GM19043 (cell line): ENCODE data around the gene EGFL8.

Source experiments
- ATAC-seq: cut with Tn5 transposase; IDR thresholded peaks from one replicate; pipeline ENCODE4 v1.9.1; 2021; ENCODE audit warnings: low read depth; ENCODE audit not compliant: unreplicated experiment

EGFL8 gene

DNA sequence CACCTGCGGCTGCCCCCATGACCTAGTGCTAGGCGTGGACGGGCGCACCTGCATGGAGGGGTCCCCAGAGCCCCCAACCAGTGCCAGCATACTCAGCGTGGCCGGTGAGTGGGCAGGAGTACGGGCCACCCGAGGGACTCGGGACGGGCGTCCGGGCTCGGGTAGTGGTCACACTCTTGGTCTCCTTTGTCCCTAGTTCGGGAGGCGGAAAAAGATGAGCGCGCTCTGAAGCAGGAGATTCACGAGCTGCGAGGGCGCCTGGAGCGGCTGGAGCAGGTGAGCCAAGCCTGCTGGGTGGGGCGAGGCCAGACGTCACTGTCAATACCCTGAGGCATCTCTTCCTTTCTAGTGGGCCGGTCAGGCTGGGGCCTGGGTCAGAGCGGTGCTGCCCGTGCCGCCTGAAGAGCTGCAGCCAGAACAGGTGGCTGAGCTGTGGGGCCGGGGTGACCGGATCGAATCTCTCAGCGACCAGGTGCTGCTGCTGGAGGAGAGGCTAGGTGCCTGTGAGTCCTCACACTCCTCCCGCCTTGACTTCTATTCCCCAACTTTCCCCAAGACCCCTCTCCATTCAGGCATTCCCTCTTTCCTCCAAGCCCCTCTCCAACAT, 2.9 kb downstream of the EGFL8 start:
- no peak for ATAC-seq

DNA sequence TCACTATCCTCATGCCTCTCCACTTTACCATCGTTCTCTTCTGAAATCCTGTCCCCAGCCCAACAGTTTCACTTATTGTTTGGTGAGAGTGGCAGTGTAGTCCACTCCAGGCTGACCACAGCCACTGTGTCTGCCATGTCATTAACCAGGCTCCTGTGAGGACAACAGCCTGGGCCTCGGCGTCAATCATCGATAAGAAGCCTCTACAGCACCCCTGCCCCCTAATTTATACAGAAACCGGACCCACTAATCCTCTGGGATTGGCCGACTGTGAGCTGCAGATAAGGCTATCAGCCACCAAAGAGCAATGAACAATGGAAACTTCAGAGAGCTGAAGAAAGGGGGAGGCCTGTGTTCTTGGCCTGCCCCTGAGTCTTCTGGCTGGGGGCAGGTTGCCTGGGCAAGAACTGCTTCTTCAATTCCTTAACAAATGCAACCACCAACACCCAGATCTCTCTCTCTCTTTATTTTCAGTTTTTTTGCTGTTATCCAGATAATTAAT, 3.4 kb downstream of the EGFL8 start:
- no peak for ATAC-seq

DNA sequence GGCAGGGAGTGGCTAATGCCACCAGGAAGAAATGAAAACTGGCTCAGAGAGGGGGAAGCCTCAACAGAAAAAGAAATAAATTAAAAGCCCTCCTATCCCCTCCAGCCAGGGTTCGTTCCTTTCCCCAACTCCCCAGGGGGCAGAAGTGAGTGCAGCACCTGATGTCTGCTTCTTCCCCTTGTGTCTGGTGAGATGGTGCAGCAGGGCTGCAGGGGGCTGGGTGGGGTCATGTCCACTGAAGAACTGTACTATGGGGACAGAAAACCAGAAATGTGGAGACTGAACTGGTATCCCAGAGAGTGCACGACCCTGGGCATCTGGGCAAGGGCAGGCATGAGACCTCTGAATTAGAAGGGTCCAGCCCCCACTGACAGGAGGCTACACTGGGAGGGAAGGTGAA, 4.0 kb downstream of the EGFL8 start:
- no peak for ATAC-seq

DNA sequence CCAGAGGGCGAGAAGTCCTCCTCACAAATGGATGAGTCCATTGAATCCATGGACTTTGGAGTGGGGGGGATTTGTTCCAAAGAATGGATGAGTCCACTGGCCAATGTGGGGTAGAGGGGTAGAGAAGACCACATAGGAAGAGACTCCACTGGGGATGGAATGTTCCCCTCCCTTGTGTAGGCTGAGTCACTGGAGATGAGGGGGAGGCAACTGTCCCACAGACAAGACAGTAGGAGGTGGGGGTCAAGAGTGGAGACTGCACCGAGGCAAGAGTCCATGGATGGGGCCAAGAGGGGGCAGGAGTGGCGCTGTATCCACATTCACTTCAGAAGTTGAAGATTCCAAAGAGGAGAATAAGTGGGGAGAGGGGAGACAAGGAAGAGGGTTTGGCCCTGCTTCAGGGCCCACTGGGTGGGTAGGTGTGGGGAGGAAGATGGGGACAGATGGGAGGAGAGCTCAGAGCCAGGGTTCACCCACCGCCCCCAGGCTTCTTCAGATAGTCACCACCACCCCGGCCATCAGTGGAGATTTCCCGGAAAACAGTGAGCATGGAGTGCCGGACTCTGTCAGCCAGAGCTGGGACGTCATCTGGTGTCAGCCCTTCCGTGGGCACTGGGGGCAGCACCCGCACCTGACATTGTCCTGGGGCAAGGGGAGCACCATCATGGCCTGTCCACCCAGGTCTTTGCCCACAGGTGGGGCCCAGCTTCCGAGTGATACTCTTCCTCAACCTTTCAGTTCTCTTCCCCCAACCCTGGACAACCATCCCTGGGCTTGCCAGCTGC, 4.6 kb downstream of the EGFL8 start:
- ATAC-seq = no peak

DNA sequence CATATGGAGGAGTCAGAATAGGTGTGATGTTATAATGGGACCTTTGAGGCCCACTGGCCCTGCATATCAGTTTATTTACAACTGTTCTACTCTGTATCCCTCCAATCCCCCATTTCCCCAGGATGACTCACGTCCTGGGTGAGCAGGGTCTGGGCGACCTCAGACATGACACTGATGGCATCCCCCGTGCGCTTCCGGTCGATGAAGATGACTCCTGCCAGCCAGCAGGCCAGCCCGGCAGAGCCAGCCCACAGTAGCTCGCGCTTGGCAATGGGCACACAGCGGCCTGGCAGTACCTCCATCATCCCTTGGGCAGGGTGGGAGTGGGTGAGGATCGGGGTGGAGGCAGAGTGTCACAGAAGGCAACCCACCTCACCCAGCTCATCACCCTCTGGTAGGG, 5.9 kb downstream of the EGFL8 start:
- no peak for ATAC-seq

DNA sequence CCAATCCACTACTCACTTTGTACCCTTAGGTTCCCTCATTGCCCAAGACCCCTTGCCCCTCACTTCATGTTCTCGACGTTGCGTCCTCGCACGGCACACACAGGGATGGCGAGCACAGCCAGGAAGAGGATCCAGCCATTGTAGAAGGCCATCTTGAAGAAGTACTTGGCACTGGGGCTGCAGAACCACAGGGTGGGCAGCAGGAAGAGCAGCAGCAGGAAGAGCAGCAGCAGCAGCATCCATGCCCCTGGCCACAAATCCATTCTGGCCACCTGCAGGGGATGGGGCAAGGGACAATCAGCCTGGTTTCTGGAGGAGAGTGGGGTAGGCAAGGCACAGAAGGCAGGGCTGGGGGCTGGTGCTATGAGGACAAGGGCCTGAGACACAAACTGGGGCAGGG, 6.8 kb downstream of the EGFL8 start:
- no peak for ATAC-seq

DNA sequence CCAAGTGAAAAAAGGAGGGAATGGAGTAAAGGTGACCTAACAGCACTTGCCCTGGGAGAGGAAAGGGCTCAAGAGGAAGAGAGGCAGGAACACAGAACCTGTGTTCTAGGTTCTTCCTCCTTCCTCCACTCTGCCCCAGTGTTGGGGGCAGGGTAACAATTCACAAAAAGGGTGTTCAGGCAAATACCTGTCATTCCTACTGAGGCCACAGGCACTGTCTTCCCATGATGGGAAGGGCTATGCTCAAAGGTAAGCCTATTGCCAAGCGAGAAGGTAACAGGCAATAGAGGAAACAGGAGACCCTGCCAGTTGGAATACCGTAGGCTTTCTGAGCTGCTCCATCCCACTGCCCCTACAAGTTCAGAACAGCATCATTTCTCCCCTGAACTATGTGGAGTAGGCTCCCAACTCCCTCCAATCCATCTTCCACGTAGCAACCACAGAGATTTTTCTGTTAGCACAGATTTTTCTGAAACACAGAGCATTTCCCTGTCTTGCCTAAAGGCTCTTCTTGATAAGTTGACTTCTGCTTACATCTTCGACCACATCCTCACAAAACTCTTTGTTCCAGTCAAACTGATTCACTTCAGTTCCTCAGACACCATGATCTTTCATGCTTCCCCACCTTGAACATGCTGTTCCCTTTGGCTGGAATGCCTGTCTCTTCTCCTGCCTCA, 8.8 kb downstream of the EGFL8 start:
- ATAC-seq = no peak

DNA sequence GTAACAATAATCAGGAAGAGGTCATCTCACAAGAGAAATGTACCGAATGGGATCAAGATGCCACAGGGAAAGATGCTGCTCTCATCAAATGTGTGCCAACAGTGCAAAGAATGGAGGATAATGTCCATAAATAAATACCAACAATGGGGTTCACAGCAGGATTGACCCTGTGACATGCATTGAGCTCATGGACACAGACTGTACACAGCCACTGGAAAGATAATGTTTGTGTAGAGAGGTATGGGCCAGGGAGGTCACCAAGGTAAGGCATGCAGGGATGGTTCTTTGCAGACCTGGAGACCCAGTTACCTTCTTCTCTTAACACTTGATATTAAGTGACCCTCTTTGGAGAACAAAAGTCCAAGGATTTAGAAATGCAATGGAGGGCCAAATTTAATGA, 10.0 kb downstream of the EGFL8 start:
- ATAC-seq = no peak

DNA sequence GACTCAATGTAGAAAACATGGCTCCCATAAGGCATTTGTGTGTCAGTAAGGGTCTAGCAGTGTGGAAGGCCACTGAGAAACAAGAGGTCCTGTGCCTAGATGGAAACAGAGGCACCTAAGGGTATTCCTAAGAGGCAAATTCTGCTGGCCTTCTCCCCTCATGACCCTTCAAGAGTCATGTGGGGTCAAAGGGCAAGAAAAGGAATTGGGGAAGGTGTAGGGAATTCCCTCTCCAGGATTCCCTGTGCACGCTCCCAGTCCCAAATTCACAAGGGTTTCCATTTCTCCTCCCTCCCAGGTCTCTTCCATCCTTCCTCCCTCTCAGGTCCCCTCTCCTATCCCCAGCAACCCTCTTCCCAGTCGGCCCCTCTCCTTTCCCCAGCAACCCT, 10.9 kb downstream of the EGFL8 start:
- ATAC-seq = no peak

DNA sequence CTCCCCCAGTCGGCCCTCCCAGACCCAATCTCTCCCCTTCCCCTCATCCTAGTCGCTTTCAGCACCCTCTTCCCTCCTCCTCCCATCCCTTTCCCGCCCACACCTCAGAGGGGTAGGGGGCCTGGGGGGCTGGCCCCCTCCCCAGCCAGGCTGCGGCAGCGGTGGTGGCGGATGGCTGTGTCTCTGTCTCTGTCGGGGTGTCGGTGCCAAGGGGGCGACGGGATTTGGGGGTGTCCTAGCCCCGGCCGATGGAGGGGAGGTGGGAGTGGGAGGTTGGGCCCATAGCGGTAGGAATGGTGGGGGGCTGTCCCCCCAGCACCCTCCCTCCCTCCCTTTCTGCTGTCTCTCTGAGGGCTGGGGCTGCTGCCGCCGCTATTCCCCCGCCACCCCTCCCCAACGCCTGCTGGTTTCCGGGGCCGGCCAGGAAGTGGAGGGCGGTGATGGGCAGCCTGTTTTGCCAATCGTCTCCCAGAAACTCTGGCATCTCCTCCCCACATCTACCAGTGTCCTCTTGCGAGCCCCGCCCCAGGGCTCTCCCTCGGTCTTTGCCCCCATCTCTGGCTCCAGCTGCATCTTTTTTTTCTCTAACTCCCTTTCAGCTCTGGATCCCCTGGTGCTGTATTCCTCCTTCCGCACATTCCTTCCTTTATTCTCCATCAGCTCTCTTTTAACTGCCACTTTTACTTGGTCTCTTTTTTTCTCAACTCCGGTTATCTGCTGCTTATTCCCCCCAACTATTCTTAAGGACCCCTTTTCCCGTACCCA, 11.5 kb downstream of the EGFL8 start, which contains the start of gene AGPAT1:
TSS of gene AGPAT1 (minus strand) at position 374 of the 765 bp plus-strand sequence. CDS start 4,588 bp downstream, outside the sequence.
- ATAC-seq = peak; percentile 31

DNA sequence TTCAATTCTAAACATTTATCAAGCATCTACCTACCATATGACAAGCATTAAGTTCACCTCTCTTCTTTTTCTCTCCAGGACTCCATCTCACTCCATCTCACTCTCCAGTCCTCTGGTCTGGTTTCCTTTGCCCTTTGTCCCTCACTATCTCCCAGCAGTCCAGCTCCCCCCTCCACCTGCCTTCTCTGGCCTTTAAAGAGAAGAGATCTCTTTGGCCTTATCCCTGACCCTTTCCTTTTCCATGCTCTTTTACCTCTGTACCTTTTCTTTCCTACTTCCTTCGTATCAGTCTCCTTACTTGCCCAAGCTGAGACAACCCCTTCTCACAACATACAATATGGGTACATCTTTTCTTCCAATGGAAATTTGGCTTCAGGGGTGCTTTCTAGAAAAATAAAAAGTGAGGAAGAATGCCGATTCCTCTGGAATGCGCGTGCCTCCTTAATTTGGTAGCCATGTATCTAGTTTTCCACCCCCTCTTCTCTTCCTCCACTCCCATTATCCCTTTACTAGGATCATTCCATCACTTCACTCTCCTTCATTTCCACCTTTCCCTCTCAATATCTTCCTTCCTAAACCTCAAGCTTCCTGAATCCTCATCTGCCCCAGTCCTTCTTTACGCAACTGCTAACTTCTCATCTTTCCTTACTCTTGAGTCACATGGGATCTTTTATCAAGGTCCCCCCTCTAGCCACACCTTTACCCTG, 12.2 kb downstream of the EGFL8 start:
- ATAC-seq = no peak

DNA sequence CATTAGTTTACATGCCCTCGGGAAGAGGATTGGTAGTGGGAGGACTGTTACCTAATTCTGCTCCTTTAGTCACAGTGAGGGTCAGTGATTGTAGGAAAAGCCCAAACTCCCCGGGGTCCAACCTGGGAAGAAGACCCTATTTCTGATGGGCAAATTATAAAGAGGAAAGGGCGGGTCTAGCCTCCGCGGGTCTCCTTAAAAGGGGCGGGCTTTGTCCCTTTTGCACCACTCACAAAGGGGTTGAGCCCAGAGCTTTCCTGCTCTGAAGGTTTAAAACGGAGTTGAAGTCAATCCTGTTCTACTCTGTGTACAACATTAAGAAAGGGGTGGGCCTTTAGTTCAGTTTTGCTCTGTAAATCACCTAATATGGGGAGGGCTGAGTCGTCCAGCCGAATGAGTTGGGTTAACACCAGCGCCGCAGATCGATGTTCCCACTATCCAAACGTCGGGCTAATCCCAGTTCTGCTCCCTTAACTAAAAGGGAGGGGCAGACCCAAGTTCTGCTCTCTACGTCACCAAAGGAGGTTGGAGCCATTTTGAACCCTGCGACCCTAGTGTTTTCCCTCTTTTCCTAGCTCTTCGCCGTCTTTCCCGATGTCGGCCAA, 12.9 kb downstream of the EGFL8 start:
- ATAC-seq = no peak

DNA sequence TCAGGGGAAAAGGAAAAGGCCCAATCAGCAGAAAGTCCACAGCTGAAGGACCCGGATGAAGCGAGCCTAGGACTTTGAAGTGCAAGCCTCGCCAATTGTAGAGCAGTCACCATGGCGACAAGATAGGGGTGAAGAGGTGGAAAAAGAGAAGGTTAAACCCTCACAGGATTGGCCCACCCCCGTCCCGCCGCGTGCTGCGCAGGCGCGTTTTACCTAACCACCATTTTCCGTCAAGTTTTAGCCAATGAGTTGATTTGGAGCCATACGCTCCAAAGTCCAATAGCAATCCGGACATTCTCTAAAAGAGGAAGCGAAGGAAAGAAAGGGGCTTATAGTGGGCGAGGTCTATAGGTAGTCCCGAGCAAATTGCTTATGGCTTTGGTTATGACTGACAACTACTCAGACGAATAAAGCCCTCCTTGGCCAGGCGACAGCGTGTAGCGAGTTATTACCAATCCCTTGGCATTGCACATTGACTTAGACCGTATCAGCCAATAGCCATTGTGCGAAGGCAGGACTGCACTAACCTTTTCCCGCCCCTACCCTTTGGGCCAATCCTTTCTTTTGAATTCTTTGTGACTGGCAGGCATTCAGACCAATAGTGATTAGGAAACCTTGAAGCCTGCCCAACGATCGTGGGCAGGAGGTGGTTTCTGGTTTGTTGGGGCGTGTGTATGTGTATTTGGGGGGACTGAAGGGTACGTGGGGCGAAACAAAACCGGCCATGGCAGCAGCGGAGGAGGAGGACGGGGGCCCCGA, 13.6 kb downstream of the EGFL8 start, which contains the start of gene RNF5:
TSS of gene RNF5 (plus strand) at position 618 of the 759 bp plus-strand sequence. CDS start at position 725, 107 bp downstream.
- ATAC-seq = peak; percentile 72

DNA sequence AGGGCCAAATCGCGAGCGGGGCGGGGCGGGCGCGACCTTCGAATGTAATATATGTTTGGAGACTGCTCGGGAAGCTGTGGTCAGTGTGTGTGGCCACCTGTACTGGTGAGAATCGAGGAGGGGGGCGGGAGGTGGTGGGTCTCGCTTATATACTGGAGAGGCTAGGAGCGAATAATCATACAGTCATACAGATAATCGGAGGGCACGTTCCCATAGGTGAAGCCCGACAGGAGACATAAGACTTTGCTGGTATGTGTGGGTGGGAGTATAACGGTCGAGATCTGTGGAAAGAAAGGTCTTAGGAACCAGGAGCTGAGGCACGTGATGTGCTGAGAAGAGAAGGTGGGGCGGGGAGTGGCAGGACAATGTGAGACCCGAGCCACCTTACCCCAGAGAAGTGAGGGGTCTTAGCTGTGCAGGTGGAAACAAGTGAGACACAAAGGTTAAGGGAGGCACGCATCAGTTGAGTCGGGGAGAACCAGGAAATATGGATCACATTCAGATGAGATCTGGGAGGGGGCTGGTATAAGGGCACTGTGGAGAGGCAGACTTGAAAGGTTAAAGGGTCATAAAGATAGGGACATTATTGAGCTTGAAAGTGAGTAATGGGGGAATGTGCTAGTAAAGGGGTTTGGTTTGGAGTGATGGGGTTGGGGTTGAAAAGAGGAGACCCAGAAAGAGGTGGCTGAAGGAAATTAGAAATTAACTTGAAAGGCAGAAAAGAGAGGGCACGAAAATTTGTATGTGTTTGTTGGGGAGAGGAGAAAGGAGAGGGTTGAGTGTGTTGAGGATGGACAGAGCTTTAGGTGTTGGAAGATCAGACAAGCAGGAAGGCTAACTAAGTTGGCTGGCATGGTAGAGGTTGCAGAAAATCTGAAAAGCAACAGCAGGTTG, 14.4 kb downstream of the EGFL8 start:
- no peak for ATAC-seq

DNA sequence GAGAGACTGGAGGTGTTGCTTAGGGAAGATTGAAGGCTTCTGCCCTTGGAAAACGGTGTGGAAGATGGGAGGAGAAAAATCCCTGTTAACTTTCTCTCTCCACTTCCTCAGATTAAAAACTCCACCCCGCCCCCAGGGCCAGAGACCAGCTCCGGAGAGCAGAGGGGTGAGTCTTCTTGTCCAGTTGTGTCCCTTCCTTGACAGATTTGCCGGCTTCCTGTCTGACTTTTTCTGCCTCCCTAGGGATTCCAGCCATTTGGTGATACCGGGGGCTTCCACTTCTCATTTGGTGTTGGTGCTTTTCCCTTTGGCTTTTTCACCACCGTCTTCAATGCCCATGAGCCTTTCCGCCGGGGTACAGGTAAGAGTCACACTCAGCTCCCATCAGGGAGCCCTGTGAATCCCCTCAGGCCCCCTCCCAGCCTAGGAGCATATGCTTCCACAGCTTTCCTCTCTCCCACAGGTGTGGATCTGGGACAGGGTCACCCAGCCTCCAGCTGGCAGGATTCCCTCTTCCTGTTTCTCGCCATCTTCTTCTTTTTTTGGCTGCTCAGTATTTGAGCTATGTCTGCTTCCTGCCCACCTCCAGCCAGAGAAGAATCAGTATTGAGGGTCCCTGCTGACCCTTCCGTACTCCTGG, 15.5 kb downstream of the EGFL8 start:
- no peak for ATAC-seq

DNA sequence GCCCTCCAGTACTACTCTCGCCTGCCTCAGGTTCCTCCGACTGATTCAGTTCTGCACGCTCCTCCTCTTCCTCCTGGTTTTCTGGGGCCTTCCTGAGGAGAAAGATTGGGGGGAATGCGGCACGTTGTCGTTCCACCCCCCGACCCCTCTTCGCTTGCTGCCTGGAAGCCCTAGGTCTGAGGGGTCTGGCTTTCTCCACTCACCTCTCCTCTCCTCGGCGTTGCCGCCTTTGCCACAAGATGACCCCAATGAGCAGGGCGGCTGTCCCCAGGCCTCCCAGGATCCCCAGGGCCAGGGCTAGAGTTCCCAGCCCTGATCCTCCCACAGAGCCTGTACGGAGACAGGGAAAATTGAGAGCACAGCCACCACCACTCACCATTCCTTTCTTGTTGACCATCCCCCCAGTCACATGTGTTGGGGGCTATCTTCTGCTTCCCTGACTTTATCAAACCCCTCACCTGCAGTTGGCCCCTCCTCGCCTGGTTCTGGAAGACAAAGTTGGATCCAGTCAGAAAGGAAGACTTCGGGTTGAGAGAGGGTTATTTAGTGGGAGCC, 16.8 kb downstream of the EGFL8 start:
- ATAC-seq = no peak

DNA sequence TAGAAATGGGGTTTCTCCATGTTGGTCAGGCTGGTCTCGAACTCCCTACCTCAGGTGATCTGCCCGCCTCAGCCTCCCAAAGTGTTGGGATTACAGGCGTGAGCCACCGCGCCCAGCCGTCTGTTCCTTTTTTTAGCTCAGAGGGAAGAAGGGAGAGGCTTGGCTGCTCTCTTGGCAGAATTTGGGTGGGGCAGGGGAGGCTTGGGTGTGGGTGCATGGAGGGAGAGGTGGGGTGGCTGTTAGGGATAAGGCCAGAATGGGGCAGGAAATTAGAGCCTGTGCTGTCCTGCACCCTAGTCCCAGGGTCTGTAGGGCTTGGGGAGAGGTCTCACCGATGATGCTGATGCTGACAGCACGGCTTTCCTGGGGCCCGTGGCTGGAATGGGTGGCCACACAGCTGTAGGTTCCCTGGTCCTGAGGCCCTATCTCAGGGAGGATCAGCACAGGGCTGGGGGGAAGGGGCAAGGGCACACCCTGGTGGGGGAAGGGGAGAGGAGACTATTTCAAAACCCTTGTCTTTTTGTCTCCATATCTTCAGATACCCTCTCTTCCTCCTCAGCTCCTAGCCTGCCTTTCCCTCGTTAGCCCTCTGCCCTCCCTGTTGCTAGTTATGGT, 17.6 kb downstream of the EGFL8 start:
- ATAC-seq = no peak
